GM12801 (cell line): Measurements from ENCODE around the gene SLFN12L.

ENCODE experiments used
- CTCF ChIP-seq: IDR thresholded peaks from one replicate; pipeline ENCODE4 v1.5.1; 2011; ENCODE audit warnings: control low read depth; ENCODE audit not compliant: insufficient read length; ENCODE audit errors: extremely low read depth

The SLFN12L gene

GRCh38 chr17:35553310-35553709 lies 15.8 kb upstream of the SLFN12L start:
- no peak for TF ChIP-seq CTCF

GRCh38 chr17:35548978-35549377 lies 11.5 kb upstream of the SLFN12L start:
- TF ChIP-seq CTCF: no peak

GRCh38 chr17:35548208-35548810 lies 10.8 kb upstream of the SLFN12L start:
- no peak for TF ChIP-seq CTCF

GRCh38 chr17:35546487-35546886 lies 9.0 kb upstream of the SLFN12L start:
- no peak for TF ChIP-seq CTCF

GRCh38 chr17:35545150-35545549 lies 7.7 kb upstream of the SLFN12L start:
- no peak for TF ChIP-seq CTCF

GRCh38 chr17:35543856-35544255 lies 6.4 kb upstream of the SLFN12L start:
- no peak for TF ChIP-seq CTCF

GRCh38 chr17:35542990-35543389 lies 5.5 kb upstream of the SLFN12L start:
- no peak for TF ChIP-seq CTCF

- TF ChIP-seq CTCF: no peak
Measured at GRCh38 chr17:35541434-35541833, 4.0 kb upstream of the SLFN12L start.
